Measurements from ENCODE around the gene LCE1E. TPM values are rescaled to one million over a fixed set of nuclear protein-coding genes. Genes with fewer than 3 reads are reported as not detected.

LCE1E gene
- total RNA-seq, 4 donors from 2014 or later, result not detected

GRCh38 chr1:152753586-152753985 is 32.5 kb upstream of the LCE1E start:
- Histone ChIP-seq H3K9me3 (no peaks in the 10 kb centered on the region), H3K4me3 (no peak overlapping the region), H3K4me1 (peaks cover 0 to 19% (median 0%) of the 10 kb centered on the region in 3 donors), H3K36me3 (no peaks in the 10 kb centered on the region), H3K27me3 (peaks cover 0 to 21% (median 0%) of the 10 kb centered on the region in 4 donors), H3K27ac (no peak overlapping the region)
- no peak for TF ChIP-seq CTCF (IDR thresholded peaks at IDR 0.05)
- TF ChIP-seq POLR2A (IDR thresholded peaks at IDR 0.05), result no peak
- 47 to 56% methylated on average over 1 of the region's 1 CpG for WGBS, 2 donors
- no peak for DNase-seq
- intact Hi-C loops (cut with DNase I), result no loop called here

GRCh38 chr1:152756872-152757271 is 29.2 kb upstream of the LCE1E start:
- Histone ChIP-seq H3K4me3 (no peak overlapping the region), H3K9me3 (no peaks in the 10 kb centered on the region), H3K36me3 (no peaks in the 10 kb centered on the region), H3K27me3 (peaks cover 0 to 3% (median 0%) of the 10 kb centered on the region in 4 donors), H3K27ac (no peak overlapping the region), H3K4me1 (peaks cover 0 to 44% (median 0%) of the 10 kb centered on the region in 3 donors)
- TF ChIP-seq POLR2A (IDR thresholded peaks at IDR 0.05), result no peak
- no peak for TF ChIP-seq CTCF (IDR thresholded peaks at IDR 0.05)
- intact Hi-C loops (cut with DNase I), result no loop called here
- no peak for DNase-seq
- WGBS, 2 donors, result 43 to 53% methylated on average over 2 of the region's 2 CpGs

GRCh38 chr1:152757747-152758146 is 28.3 kb upstream of the LCE1E start, which contains the start of gene KPRP:
Gene KPRP, plus strand, starts transcription at chr1:152758025. Its CDS starts 1,564 bp downstream, at chr1:152759589.
- peak within 1 kb of the TSS in 1 of 4 donors; percentile 2 for H3K4me3 ChIP-seq

GRCh38 chr1:152758636-152759035 is 27.4 kb upstream of the LCE1E start:
- no peaks in the 10 kb centered on the region for H3K36me3 ChIP-seq
- H3K9me3 ChIP-seq, result no peaks in the 10 kb centered on the region
- H3K27me3 ChIP-seq, result peaks cover 0 to 3% (median 0%) of the 10 kb centered on the region in 4 donors
- H3K4me3 ChIP-seq, result peak overlapping the region in 1 of 4 donors; percentile 2
- WGBS, 2 donors, result 85 to 92% methylated on average over 4 of the region's 4 CpGs
- no peak for DNase-seq
- no peak for TF ChIP-seq CTCF (IDR thresholded peaks at IDR 0.05)
- TF ChIP-seq POLR2A (IDR thresholded peaks at IDR 0.05), result no peak
- H3K4me1 ChIP-seq, result peaks cover 0 to 47% (median 0%) of the 10 kb centered on the region in 3 donors
- intact Hi-C loops (cut with DNase I), result no loop called here
- peak overlapping the region in 1 of 4 donors; percentile 30 for H3K27ac ChIP-seq

More at GRCh38 chr1:152757747-152758146, 28.3 kb upstream of the LCE1E start, which contains the start of gene KPRP:
- WGBS, 2 donors, result 45 to 69% methylated on average over 6 of the region's 6 CpGs
- H3K27me3 ChIP-seq, result peaks cover 0 to 3% (median 0%) of the 10 kb centered on the region in 4 donors
- TF ChIP-seq CTCF (IDR thresholded peaks at IDR 0.05) (no peak), POLR2A (IDR thresholded peaks at IDR 0.05) (no peak)
- peak within 1 kb of the TSS in 2 of 4 donors; percentile 14 to 30 for H3K27ac ChIP-seq
- no peaks in the 10 kb centered on the region for H3K36me3 ChIP-seq
- intact Hi-C loops (cut with DNase I), result no loop called here
- H3K4me1 ChIP-seq, result peaks cover 0 to 47% (median 0%) of the 10 kb centered on the region in 3 donors
- H3K9me3 ChIP-seq, result no peaks in the 10 kb centered on the region
- no peak for DNase-seq

- H3K27ac ChIP-seq, result peak overlapping the region in 3 of 4 donors; percentile 39 to 60 (median 44)
- no peak overlapping the region for H3K4me3 ChIP-seq
- peaks cover 0 to 3% (median 0%) of the 10 kb centered on the region in 4 donors for H3K27me3 ChIP-seq
- intact Hi-C loops (cut with DNase I), result no loop called here
- TF ChIP-seq POLR2A (IDR thresholded peaks at IDR 0.05) (no peak), CTCF (IDR thresholded peaks at IDR 0.05) (no peak)
- 60 to 69% methylated on average over 6 to 7 of the region's 8 CpGs for WGBS, 2 donors
- no peaks in the 10 kb centered on the region for H3K36me3 ChIP-seq
- no peak for DNase-seq
- no peaks in the 10 kb centered on the region for H3K9me3 ChIP-seq
- H3K4me1 ChIP-seq, result peaks cover 0 to 47% (median 0%) of the 10 kb centered on the region in 3 donors
Measured at GRCh38 chr1:152759453-152760173, 26.4 kb upstream of the LCE1E start.
